ENCODE results near the gene IL1B. TPM values are rescaled to one million over a fixed set of nuclear protein-coding genes. Genes with fewer than 3 reads are reported as not detected.

The IL1B gene
- total RNA-seq, 1 donor from 2014 or later: not detected

DNA sequence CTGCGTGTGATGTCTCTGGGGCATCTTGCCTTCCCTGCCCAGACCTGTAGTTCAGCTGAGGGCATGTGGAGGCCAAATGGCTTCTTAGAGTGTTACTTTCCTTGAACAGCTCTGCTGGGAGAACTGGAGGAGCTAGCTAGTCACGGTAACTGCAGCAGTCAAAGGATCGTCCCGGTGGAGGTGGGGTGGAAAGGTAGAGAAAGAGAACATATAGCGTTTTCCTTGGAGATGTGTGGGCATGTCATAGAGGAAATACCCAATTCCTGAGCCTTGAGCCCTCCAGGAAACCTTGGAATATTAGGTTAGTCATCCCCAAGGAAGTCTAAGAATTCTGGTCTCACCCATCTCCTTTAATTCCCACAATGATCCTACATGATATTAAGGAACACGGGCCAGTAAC lies 40.8 kb upstream of the IL1B start:
- H3K27me3 Mint-ChIP-seq (ENCODE audit: insufficient read depth, low read depth): no peaks in the 10 kb centered on the region
- Histone ChIP-seq H3F3A (ENCODE audit: low read depth) (no peaks in the 10 kb centered on the region), H3K9ac (no peak overlapping the region), H3K4me3 (no peak overlapping the region), H3K79me2 (ENCODE audit: low read depth) (no peaks in the 10 kb centered on the region), H2AFZ (replicated peaks) (no peak overlapping the region), H3K4me2 (no peak overlapping the region), H3K36me3 (no peaks in the 10 kb centered on the region), H3K27me3 (no peaks in the 10 kb centered on the region), H3K27ac (no peak overlapping the region), H3K4me1 (no peaks in the 10 kb centered on the region), H4K20me1 (ENCODE audit: low read depth) (no peaks in the 10 kb centered on the region), H3K9me3 (ENCODE audit: low read depth) (no peaks in the 10 kb centered on the region)
- DNase-seq (ENCODE audit: low spot score): no peak
- no peak for TF ChIP-seq EZH2phosphoT487 (IDR thresholded peaks at IDR 0.05)
- TF ChIP-seq EZH2 (IDR thresholded peaks at IDR 0.05): no peak
- TF ChIP-seq, protein P1, sequence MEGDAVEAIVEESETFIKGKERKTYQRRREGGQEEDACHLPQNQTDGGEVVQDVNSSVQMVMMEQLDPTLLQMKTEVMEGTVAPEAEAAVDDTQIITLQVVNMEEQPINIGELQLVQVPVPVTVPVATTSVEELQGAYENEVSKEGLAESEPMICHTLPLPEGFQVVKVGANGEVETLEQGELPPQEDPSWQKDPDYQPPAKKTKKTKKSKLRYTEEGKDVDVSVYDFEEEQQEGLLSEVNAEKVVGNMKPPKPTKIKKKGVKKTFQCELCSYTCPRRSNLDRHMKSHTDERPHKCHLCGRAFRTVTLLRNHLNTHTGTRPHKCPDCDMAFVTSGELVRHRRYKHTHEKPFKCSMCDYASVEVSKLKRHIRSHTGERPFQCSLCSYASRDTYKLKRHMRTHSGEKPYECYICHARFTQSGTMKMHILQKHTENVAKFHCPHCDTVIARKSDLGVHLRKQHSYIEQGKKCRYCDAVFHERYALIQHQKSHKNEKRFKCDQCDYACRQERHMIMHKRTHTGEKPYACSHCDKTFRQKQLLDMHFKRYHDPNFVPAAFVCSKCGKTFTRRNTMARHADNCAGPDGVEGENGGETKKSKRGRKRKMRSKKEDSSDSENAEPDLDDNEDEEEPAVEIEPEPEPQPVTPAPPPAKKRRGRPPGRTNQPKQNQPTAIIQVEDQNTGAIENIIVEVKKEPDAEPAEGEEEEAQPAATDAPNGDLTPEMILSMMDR (IDR thresholded peaks at IDR 0.05): no peak
- no peak overlapping the region for H3K4me3 Mint-ChIP-seq
- H3K9me3 Mint-ChIP-seq: peaks cover 3% of the 10 kb centered on the region
- no peak overlapping the region for H3K27ac Mint-ChIP-seq
- H3K4me1 Mint-ChIP-seq: no peaks in the 10 kb centered on the region
- no peaks in the 10 kb centered on the region for H3K36me3 Mint-ChIP-seq

DNA sequence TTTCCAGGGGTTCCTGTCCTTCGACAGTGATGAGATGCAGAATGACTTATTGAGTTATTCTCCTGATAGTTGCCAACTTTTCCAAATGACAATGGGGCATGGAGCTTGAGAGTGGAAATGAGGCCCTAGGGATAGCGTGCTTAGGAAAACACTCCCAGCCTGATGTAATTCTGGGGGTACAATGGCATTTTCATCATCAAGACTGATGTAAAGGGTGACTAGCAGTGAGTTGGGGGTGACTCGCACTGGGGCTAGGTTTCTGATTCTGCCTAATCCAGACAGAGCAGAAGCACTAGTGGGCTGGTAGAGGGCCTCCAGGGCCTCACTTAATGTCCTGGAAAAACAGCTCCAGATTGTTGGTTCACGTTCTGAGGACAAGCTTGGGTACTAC lies 40.4 kb upstream of the IL1B start:
- Mint-ChIP-seq H3K27ac (no peak overlapping the region), H3K4me3 (no peak overlapping the region), H3K4me1 (no peaks in the 10 kb centered on the region), H3K9me3 (peaks cover 3% of the 10 kb centered on the region), H3K27me3 (ENCODE audit: insufficient read depth, low read depth) (no peaks in the 10 kb centered on the region), H3K36me3 (no peaks in the 10 kb centered on the region)
- H3K9me3 ChIP-seq (ENCODE audit: low read depth): no peaks in the 10 kb centered on the region
- H3K27ac ChIP-seq: no peak overlapping the region
- H3K79me2 ChIP-seq (ENCODE audit: low read depth): no peaks in the 10 kb centered on the region
- H3K9ac ChIP-seq: no peak overlapping the region
- no peak overlapping the region for H3K4me2 ChIP-seq
- no peaks in the 10 kb centered on the region for H3K36me3 ChIP-seq
- no peaks in the 10 kb centered on the region for H3K4me1 ChIP-seq
- H2AFZ ChIP-seq (replicated peaks): no peak overlapping the region
- TF ChIP-seq, protein P1 (IDR thresholded peaks at IDR 0.05): no peak
- TF ChIP-seq EZH2 (IDR thresholded peaks at IDR 0.05) (no peak), EZH2phosphoT487 (IDR thresholded peaks at IDR 0.05) (no peak)
- no peak for DNase-seq (ENCODE audit: low spot score)
- H3K27me3 ChIP-seq: no peaks in the 10 kb centered on the region
- H4K20me1 ChIP-seq (ENCODE audit: low read depth): no peaks in the 10 kb centered on the region
- no peaks in the 10 kb centered on the region for H3F3A ChIP-seq (ENCODE audit: low read depth)
- H3K4me3 ChIP-seq: no peak overlapping the region

DNA sequence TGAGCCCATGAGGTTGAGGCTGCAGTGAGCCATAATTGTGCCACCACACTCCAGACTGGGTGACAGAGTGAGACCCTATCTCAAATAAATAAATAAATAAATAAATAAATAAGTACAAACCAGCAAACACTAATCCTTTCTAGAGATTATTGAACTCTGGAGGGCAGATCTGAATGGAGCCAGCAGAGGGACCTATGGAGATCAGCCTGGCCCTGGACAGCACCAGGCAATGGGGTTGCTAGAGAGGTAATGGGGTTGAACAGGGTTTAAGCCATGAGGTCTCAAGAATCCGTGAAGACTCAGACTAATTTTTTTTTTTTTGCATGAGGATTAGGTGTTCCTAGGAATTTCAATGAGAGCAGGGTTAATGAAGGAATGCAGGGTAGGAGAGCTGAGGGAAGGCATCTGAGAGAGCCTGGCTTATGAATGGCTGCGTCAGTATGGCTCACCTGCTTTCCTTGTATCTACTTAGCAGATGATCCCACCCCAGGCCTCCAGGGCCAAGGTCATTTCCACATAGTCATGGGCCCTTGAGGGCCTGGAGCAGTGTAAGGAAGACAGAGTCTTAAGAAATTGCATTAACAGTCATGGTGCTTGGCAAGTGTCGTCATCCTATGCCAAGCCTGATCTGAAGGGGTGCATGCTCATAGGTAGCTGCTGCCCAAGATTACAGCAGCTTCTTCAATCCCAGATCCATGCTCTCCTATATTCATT lies 39.8 kb upstream of the IL1B start:
- no peaks in the 10 kb centered on the region for H3K9me3 ChIP-seq (ENCODE audit: low read depth)
- DNase-seq (ENCODE audit: low spot score): no peak
- no peak overlapping the region for H3K4me3 Mint-ChIP-seq
- H3K27ac ChIP-seq: no peak overlapping the region
- no peaks in the 10 kb centered on the region for H3K4me1 ChIP-seq
- H2AFZ ChIP-seq (replicated peaks): no peak overlapping the region
- no peak overlapping the region for H3K4me2 ChIP-seq
- no peak overlapping the region for H3K9ac ChIP-seq
- no peak overlapping the region for H3K27ac Mint-ChIP-seq
- no peaks in the 10 kb centered on the region for H3K27me3 Mint-ChIP-seq (ENCODE audit: insufficient read depth, low read depth)
- H3F3A ChIP-seq (ENCODE audit: low read depth): no peaks in the 10 kb centered on the region
- H3K4me3 ChIP-seq: no peak overlapping the region
- no peaks in the 10 kb centered on the region for H3K4me1 Mint-ChIP-seq
- no peaks in the 10 kb centered on the region for H3K27me3 ChIP-seq
- H3K79me2 ChIP-seq (ENCODE audit: low read depth): no peaks in the 10 kb centered on the region
- TF ChIP-seq EZH2phosphoT487 (IDR thresholded peaks at IDR 0.05): no peak
- TF ChIP-seq EZH2 (IDR thresholded peaks at IDR 0.05): no peak
- TF ChIP-seq, protein P1 (IDR thresholded peaks at IDR 0.05): no peak
- H3K9me3 Mint-ChIP-seq: peaks cover 3% of the 10 kb centered on the region
- H4K20me1 ChIP-seq (ENCODE audit: low read depth): no peaks in the 10 kb centered on the region
- H3K36me3 ChIP-seq: no peaks in the 10 kb centered on the region
- H3K36me3 Mint-ChIP-seq: no peaks in the 10 kb centered on the region

Measured in neural progenitor cell (in vitro differentiated cells).